Activated naive CD4-positive, alpha-beta T cell treated with anti-CD3 and anti-CD28 coated beads, Interleukin-2, amount 50 U/mL, for 24 hours (primary cell): ENCODE data around the gene RAC2.
A peak's percentile ranks its signal among the peaks of the same experiment; 100 is the strongest.

ENCODE experiments used
- H3K27ac Mint-ChIP-seq: one replicate; pipeline ENCODE4 v1.8.0; 2021; ENCODE audit warnings: mild to moderate bottlenecking, mixed read lengths
- H3K27me3 Mint-ChIP-seq: one replicate; pipeline ENCODE4 v1.8.0; 2021; ENCODE audit warnings: mixed read lengths
- H3K36me3 Mint-ChIP-seq: one replicate; pipeline ENCODE4 v1.8.0; 2021; ENCODE audit warnings: mixed read lengths
- H3K4me1 Mint-ChIP-seq: one replicate; pipeline ENCODE4 v1.8.0; 2021; ENCODE audit warnings: mixed read lengths
- H3K4me3 Mint-ChIP-seq: one replicate; pipeline ENCODE4 v1.8.0; 2021; ENCODE audit warnings: mild to moderate bottlenecking, mixed read lengths
- H3K9me3 Mint-ChIP-seq: one replicate; pipeline ENCODE4 v1.8.0; 2021; ENCODE audit warnings: mixed read lengths

RAC2 gene

GRCh38 chr22:37199760-37200108, 44.3 kb downstream of the RAC2 start:
- Mint-ChIP-seq H3K36me3 (no peaks in the 10 kb centered on the region), H3K27ac (peak overlapping the region; percentile 82), H3K27me3 (no peaks in the 10 kb centered on the region), H3K4me1 (peaks cover 42% of the 10 kb centered on the region), H3K4me3 (peak overlapping the region; percentile 89), H3K9me3 (no peaks in the 10 kb centered on the region)

GRCh38 chr22:37199103-37199759, 44.8 kb downstream of the RAC2 start:
- no peaks in the 10 kb centered on the region for H3K27me3 Mint-ChIP-seq
- H3K4me1 Mint-ChIP-seq, result peaks cover 42% of the 10 kb centered on the region
- H3K4me3 Mint-ChIP-seq, result peak overlapping the region; percentile 89
- no peaks in the 10 kb centered on the region for H3K36me3 Mint-ChIP-seq
- no peaks in the 10 kb centered on the region for H3K9me3 Mint-ChIP-seq
- peak overlapping the region; percentile 82 for H3K27ac Mint-ChIP-seq

GRCh38 chr22:37198258-37199102, 45.6 kb downstream of the RAC2 start:
- H3K4me1 Mint-ChIP-seq, result peaks cover 45% of the 10 kb centered on the region
- H3K27me3 Mint-ChIP-seq, result no peaks in the 10 kb centered on the region
- no peaks in the 10 kb centered on the region for H3K36me3 Mint-ChIP-seq
- no peaks in the 10 kb centered on the region for H3K9me3 Mint-ChIP-seq
- peak overlapping the region; percentile 89 for H3K4me3 Mint-ChIP-seq
- peak overlapping the region; percentile 94 for H3K27ac Mint-ChIP-seq

GRCh38 chr22:37197451-37198257, 46.4 kb downstream of the RAC2 start:
- Mint-ChIP-seq H3K4me3 (peak overlapping the region; percentile 89), H3K4me1 (peaks cover 53% of the 10 kb centered on the region), H3K36me3 (no peaks in the 10 kb centered on the region), H3K9me3 (no peaks in the 10 kb centered on the region), H3K27ac (peak overlapping the region; percentile 94), H3K27me3 (no peaks in the 10 kb centered on the region)

- Mint-ChIP-seq H3K4me1 (peaks cover 60% of the 10 kb centered on the region), H3K27me3 (no peaks in the 10 kb centered on the region), H3K4me3 (no peak overlapping the region), H3K27ac (no peak overlapping the region), H3K9me3 (no peaks in the 10 kb centered on the region), H3K36me3 (no peaks in the 10 kb centered on the region)
Observed at GRCh38 chr22:37196539-37197450, 47.3 kb downstream of the RAC2 start.

GRCh38 chr22:37195921-37196320, 48.1 kb downstream of the RAC2 start:
- H3K27ac Mint-ChIP-seq, result peak overlapping the region; percentile 59
- no peaks in the 10 kb centered on the region for H3K9me3 Mint-ChIP-seq
- H3K4me1 Mint-ChIP-seq, result peaks cover 60% of the 10 kb centered on the region
- H3K4me3 Mint-ChIP-seq, result no peak overlapping the region
- H3K27me3 Mint-ChIP-seq, result no peaks in the 10 kb centered on the region
- H3K36me3 Mint-ChIP-seq, result no peaks in the 10 kb centered on the region

GRCh38 chr22:37194750-37195149, 49.3 kb downstream of the RAC2 start:
- Mint-ChIP-seq H3K27ac (peak overlapping the region; percentile 87), H3K9me3 (no peaks in the 10 kb centered on the region), H3K4me1 (peaks cover 57% of the 10 kb centered on the region), H3K4me3 (peak overlapping the region; percentile 49), H3K27me3 (no peaks in the 10 kb centered on the region), H3K36me3 (no peaks in the 10 kb centered on the region)

GRCh38 chr22:37193629-37194191, 50.4 kb downstream of the RAC2 start:
- Mint-ChIP-seq H3K27me3 (no peaks in the 10 kb centered on the region), H3K27ac (peak overlapping the region; percentile 88), H3K4me3 (peak overlapping the region; percentile 77), H3K4me1 (peaks cover 54% of the 10 kb centered on the region), H3K36me3 (peaks cover 4% of the 10 kb centered on the region), H3K9me3 (no peaks in the 10 kb centered on the region)

GRCh38 chr22:37192741-37193140, 51.3 kb downstream of the RAC2 start:
- H3K4me1 Mint-ChIP-seq, result peaks cover 48% of the 10 kb centered on the region
- no peak overlapping the region for H3K4me3 Mint-ChIP-seq
- H3K27ac Mint-ChIP-seq, result peak overlapping the region; percentile 79
- peaks cover 4% of the 10 kb centered on the region for H3K36me3 Mint-ChIP-seq
- H3K27me3 Mint-ChIP-seq, result no peaks in the 10 kb centered on the region
- no peaks in the 10 kb centered on the region for H3K9me3 Mint-ChIP-seq

- H3K9me3 Mint-ChIP-seq, result no peaks in the 10 kb centered on the region
- H3K27ac Mint-ChIP-seq, result peak overlapping the region; percentile 79
- peaks cover 49% of the 10 kb centered on the region for H3K4me1 Mint-ChIP-seq
- no peak overlapping the region for H3K4me3 Mint-ChIP-seq
- no peaks in the 10 kb centered on the region for H3K27me3 Mint-ChIP-seq
- H3K36me3 Mint-ChIP-seq, result peaks cover 4% of the 10 kb centered on the region
Observed at GRCh38 chr22:37192204-37192603, 51.9 kb downstream of the RAC2 start.

- Mint-ChIP-seq H3K27ac (no peak overlapping the region), H3K4me1 (peaks cover 54% of the 10 kb centered on the region), H3K36me3 (peaks cover 4% of the 10 kb centered on the region), H3K4me3 (no peak overlapping the region), H3K27me3 (no peaks in the 10 kb centered on the region), H3K9me3 (no peaks in the 10 kb centered on the region)
Observed at GRCh38 chr22:37190262-37190780, 53.7 kb downstream of the RAC2 start.

GRCh38 chr22:37188901-37189466, 55.1 kb downstream of the RAC2 start:
- Mint-ChIP-seq H3K9me3 (no peaks in the 10 kb centered on the region), H3K4me3 (no peak overlapping the region), H3K27me3 (no peaks in the 10 kb centered on the region), H3K36me3 (peaks cover 4% of the 10 kb centered on the region), H3K4me1 (peaks cover 44% of the 10 kb centered on the region), H3K27ac (no peak overlapping the region)

GRCh38 chr22:37187891-37188761, 55.9 kb downstream of the RAC2 start, which contains the start of gene C1QTNF6:
C1QTNF6 (minus strand) TSS chr22:37188247; CDS start chr22:37188213, 34 bp downstream.
- Mint-ChIP-seq H3K36me3 (peaks cover 4% of the 10 kb centered on the region), H3K27me3 (no peaks in the 10 kb centered on the region), H3K4me1 (peaks cover 35% of the 10 kb centered on the region), H3K9me3 (no peaks in the 10 kb centered on the region), H3K4me3 (no peak within 1 kb of the TSS), H3K27ac (no peak within 1 kb of the TSS)
